GM12872 (cell line): Measurements from ENCODE around the gene PARP1.

Source experiments
- CTCF ChIP-seq: IDR thresholded peaks from 3 replicates; pipeline ENCODE4 v1.5.1; 2011; ENCODE audit warnings: low read depth, mild to moderate bottlenecking, low read length, moderate library complexity; ENCODE audit not compliant: insufficient read depth

Gene PARP1

GRCh38 chr1:226370144-226370923, 37.6 kb downstream of the PARP1 start:
- TF ChIP-seq CTCF: no peak

- TF ChIP-seq CTCF: no peak
Observed at GRCh38 chr1:226369110-226369509, 38.8 kb downstream of the PARP1 start.

- TF ChIP-seq CTCF: no peak
Observed at GRCh38 chr1:226366290-226366689, 41.6 kb downstream of the PARP1 start.

GRCh38 chr1:226365831-226366231, 42.1 kb downstream of the PARP1 start:
- no peak for TF ChIP-seq CTCF

- no peak for TF ChIP-seq CTCF
Observed at GRCh38 chr1:226364901-226365565, 42.9 kb downstream of the PARP1 start.

GRCh38 chr1:226364514-226364899, 43.4 kb downstream of the PARP1 start:
- no peak for TF ChIP-seq CTCF

- no peak for TF ChIP-seq CTCF
Observed at GRCh38 chr1:226363801-226364513, 43.9 kb downstream of the PARP1 start.
